Measurements from ENCODE around the gene ZNF236. TPM values are rescaled to one million over a fixed set of nuclear protein-coding genes. Genes with fewer than 3 reads are reported as not detected.
A peak's percentile ranks its signal among the peaks of the same experiment; 100 is the strongest.

The ZNF236 gene
- total and polyA plus RNA-seq, 7 donors, result 0.60 to 26.6 (median 18.9) TPM

DNA sequence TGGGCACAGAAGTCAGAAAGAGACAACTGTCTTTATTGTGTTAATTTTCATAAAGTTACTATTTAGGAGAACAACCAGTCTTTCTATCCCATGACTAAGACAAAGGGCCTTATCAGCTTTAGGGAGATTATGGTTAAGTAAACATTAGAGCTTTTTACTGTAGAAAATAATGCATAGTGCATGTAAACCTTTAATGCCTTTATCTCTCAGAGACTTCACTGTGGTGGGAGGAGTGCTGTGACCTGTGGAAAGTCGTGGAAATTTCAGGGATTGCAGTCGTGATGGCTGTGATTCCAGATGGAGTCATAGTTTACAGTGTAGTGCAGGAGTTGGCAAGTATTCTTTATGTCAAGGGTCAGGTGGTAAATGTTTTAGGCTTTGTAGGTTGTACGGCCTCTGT, 15.8 kb downstream of the ZNF236 start:
- no peak for DNase-seq
- Histone ChIP-seq H3K27me3 (no peaks in the 10 kb centered on the region), H3K27ac (peak overlapping the region; percentile 44 to 74 (median 68)), H3K36me3 (no peaks in the 10 kb centered on the region), H3K4me1 (peaks cover 0 to 28% (median 17%) of the 10 kb centered on the region in 4 donors), H3K9me3 (no peaks in the 10 kb centered on the region), H3K4me3 (peak overlapping the region in 1 of 4 donors; percentile 13)
- TF ChIP-seq POLR2AphosphoS5 (IDR thresholded peaks at IDR 0.05) (no peak), POLR2A (IDR thresholded peaks at IDR 0.05) (no peak), EP300 (IDR thresholded peaks at IDR 0.05) (no peak)
- TF ChIP-seq, protein P1, sequence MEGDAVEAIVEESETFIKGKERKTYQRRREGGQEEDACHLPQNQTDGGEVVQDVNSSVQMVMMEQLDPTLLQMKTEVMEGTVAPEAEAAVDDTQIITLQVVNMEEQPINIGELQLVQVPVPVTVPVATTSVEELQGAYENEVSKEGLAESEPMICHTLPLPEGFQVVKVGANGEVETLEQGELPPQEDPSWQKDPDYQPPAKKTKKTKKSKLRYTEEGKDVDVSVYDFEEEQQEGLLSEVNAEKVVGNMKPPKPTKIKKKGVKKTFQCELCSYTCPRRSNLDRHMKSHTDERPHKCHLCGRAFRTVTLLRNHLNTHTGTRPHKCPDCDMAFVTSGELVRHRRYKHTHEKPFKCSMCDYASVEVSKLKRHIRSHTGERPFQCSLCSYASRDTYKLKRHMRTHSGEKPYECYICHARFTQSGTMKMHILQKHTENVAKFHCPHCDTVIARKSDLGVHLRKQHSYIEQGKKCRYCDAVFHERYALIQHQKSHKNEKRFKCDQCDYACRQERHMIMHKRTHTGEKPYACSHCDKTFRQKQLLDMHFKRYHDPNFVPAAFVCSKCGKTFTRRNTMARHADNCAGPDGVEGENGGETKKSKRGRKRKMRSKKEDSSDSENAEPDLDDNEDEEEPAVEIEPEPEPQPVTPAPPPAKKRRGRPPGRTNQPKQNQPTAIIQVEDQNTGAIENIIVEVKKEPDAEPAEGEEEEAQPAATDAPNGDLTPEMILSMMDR (IDR thresholded peaks at IDR 0.05), result no peak
- 7 to 58% methylated on average over 3 of the region's 3 CpGs for WGBS, 2 donors
- intact Hi-C loops (cut with DNase I), result no loop called here

DNA sequence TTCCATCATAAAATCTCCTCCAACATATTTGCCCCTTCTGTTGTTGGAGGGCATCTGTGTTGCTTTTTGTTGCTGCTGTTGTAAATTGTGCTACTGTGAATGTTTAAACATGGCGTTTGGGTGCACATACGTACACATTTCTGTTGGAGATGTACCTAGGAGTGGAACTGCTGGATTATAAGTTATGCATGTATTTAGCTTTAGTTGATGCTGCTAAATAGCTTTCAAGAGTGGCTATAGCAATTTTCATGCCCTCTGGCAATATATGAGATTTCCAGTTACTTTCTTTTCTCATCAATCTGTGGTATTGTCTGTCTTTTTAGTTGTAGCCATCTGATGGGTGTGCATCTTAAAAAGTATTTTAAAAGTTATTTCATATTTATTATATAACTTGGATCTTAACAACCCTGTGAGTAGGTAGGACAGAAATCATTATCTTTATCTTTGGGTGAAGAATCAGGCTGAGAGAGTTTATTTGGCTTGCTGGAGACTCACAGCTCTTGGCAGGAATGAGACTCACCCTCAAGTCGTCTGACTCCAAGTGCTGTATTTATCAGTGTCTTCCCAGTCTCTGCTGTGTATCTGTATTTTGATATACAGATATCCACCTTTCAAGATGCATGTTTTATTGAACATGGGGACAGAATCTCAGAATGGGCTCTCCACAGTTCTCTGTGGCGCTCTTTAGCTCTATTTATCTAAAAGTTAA, 16.9 kb downstream of the ZNF236 start:
- H3K4me3 ChIP-seq, result peak overlapping the region in 3 of 4 donors; percentile 11 to 13 (median 12)
- H3K9me3 ChIP-seq, result no peaks in the 10 kb centered on the region
- no peaks in the 10 kb centered on the region for H3K27me3 ChIP-seq
- no peaks in the 10 kb centered on the region for H3K36me3 ChIP-seq
- peaks cover 0 to 28% (median 17%) of the 10 kb centered on the region in 4 donors for H3K4me1 ChIP-seq
- TF ChIP-seq EP300 (IDR thresholded peaks at IDR 0.05) (no peak), POLR2A (IDR thresholded peaks at IDR 0.05) (no peak), POLR2AphosphoS5 (IDR thresholded peaks at IDR 0.05) (no peak)
- TF ChIP-seq, protein P1 (IDR thresholded peaks at IDR 0.05), result no peak
- whole genome bisulfite sequencing, 2 donors, result 55 to 71% methylated on average over 4 of the region's 4 CpGs
- intact Hi-C loops (cut with DNase I), result no loop called here
- peak overlapping the region in 3 of 4 donors; percentile 66 to 74 (median 71) for H3K27ac ChIP-seq
- DNase-seq, result no peak

GRCh38 chr18:76842837-76843530, 20.6 kb downstream of the ZNF236 start:
- no peaks in the 10 kb centered on the region for H3K36me3 ChIP-seq
- no peaks in the 10 kb centered on the region for H3K9me3 ChIP-seq
- H3K4me1 ChIP-seq, result peaks cover 0 to 21% (median 9%) of the 10 kb centered on the region in 4 donors
- intact Hi-C loops (cut with DNase I), result no loop called here
- DNase-seq, result no peak
- H3K4me3 ChIP-seq, result no peak overlapping the region
- no peaks in the 10 kb centered on the region for H3K27me3 ChIP-seq
- TF ChIP-seq POLR2A (IDR thresholded peaks at IDR 0.05), result no peak
- TF ChIP-seq POLR2AphosphoS5 (IDR thresholded peaks at IDR 0.05), result no peak
- TF ChIP-seq, protein P1 (IDR thresholded peaks at IDR 0.05), result no peak
- no peak for TF ChIP-seq EP300 (IDR thresholded peaks at IDR 0.05)
- WGBS, 2 donors, result 90 to 93% methylated on average over 6 of the region's 6 CpGs
- no peak overlapping the region for H3K27ac ChIP-seq

DNA sequence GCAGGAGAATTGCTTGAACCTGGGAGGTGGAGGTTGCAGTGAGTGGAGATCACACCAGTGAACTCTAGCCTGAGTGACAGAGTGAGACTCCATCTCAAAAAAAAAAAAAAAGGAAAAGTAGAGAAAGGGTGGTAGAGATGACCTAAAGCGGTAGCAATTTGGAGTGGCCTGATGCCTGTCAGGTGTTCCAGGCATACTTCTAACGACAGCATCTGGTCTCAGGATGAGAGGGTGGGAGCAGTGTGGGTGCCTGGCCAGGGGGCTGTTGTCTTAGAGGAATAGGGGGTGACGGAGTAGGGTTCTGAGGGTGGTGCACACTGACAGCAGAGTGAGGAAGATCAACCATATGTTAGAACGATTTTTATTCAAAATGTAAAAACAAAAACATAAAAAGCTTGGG, 21.8 kb downstream of the ZNF236 start:
- no peaks in the 10 kb centered on the region for H3K9me3 ChIP-seq
- no peaks in the 10 kb centered on the region for H3K36me3 ChIP-seq
- H3K27me3 ChIP-seq, result no peaks in the 10 kb centered on the region
- no peak for TF ChIP-seq POLR2A (IDR thresholded peaks at IDR 0.05)
- TF ChIP-seq EP300 (IDR thresholded peaks at IDR 0.05), result no peak
- TF ChIP-seq, protein P1 (IDR thresholded peaks at IDR 0.05), result no peak
- TF ChIP-seq POLR2AphosphoS5 (IDR thresholded peaks at IDR 0.05), result no peak
- H3K4me1 ChIP-seq, result peaks cover 0 to 9% (median under 1%) of the 10 kb centered on the region in 4 donors
- intact Hi-C loops (cut with DNase I), result no loop called here
- 81 to 92% methylated on average over 4 of the region's 4 CpGs for WGBS, 2 donors
- no peak for DNase-seq
- no peak overlapping the region for H3K4me3 ChIP-seq
- no peak overlapping the region for H3K27ac ChIP-seq

Data from sigmoid colon (tissue), 7 donors.